Right lung (tissue), 5 donors: ENCODE data around the gene UBE2K. TPM values are rescaled to one million over a fixed set of nuclear protein-coding genes. Genes with fewer than 3 reads are reported as not detected.
"Not testable (repeated sequence)": the region's sequence is repeated elsewhere in the genome, so short reads cannot be mapped to it uniquely, and the experiment has no call there.

ENCODE experiments used
- DNase-seq, 2 donors: peaks; one replicate each; pipeline ENCODE4 v3.0.0-alpha.2; 2013
- polyA plus RNA-seq, 5 donors: library from polyadenylated mRNA; unstranded; fragments of 120-200 nt; gene quantifications; one replicate each; pipeline versions ENCODE4 v1.2.1 to v1.2.3, GENCODE V29; 2013; ENCODE audit warnings: inconsistent platforms in 1 of 5, low replicate concordance in 1 of 5; ENCODE audit not compliant: insufficient read length in 5 of 5, insufficient read depth in 1 of 5

UBE2K gene
- polyA plus RNA-seq, 5 donors: 62.0 to 83.4 (median 70.5) TPM

- no peak for DNase-seq
Observed at GRCh38 chr4:39786838-39787237, 88.9 kb downstream of the UBE2K start.

- no peak for DNase-seq
Observed at GRCh38 chr4:39792128-39792527, 94.2 kb downstream of the UBE2K start.

- no peak for DNase-seq
Observed at GRCh38 chr4:39792529-39792928, 94.6 kb downstream of the UBE2K start.

- DNase-seq: not testable (repeated sequence)
Observed at GRCh38 chr4:39792976-39793375, 95.0 kb downstream of the UBE2K start.

GRCh38 chr4:39802005-39802404 lies 104.1 kb downstream of the UBE2K start:
- no peak for DNase-seq

- no peak for DNase-seq
Observed at GRCh38 chr4:39808231-39808749, 110.4 kb downstream of the UBE2K start.

GRCh38 chr4:39812500-39812899 lies 114.6 kb downstream of the UBE2K start:
- no peak for DNase-seq

GRCh38 chr4:39813033-39813432 lies 115.1 kb downstream of the UBE2K start:
- not testable (repeated sequence) for DNase-seq

GRCh38 chr4:39813761-39814160 lies 115.8 kb downstream of the UBE2K start:
- not testable (repeated sequence) for DNase-seq

- no peak for DNase-seq
Observed at GRCh38 chr4:39814403-39815185, 116.7 kb downstream of the UBE2K start.

GRCh38 chr4:39818646-39819045 lies 120.7 kb downstream of the UBE2K start:
- DNase-seq: no peak

- DNase-seq: no peak
Observed at GRCh38 chr4:39820186-39820585, 122.2 kb downstream of the UBE2K start.

- no peak for DNase-seq
Observed at GRCh38 chr4:39821951-39822350, 124.0 kb downstream of the UBE2K start.

- no peak for DNase-seq
Observed at GRCh38 chr4:39822662-39823061, 124.7 kb downstream of the UBE2K start.

- DNase-seq: no peak
Observed at GRCh38 chr4:39823191-39823590, 125.3 kb downstream of the UBE2K start.

- DNase-seq: peak in 1 of 2 donors; percentile 7
Observed at GRCh38 chr4:39825090-39825489, 127.2 kb downstream of the UBE2K start.

- DNase-seq: no peak
Observed at GRCh38 chr4:39825741-39826231, 127.8 kb downstream of the UBE2K start.

Other genes starting within 250 kb of the UBE2K start
- 1,000 to 10,000 TPM in 3 of 5 donors, 100 to 1,000 TPM in 2; 829 to 2,188 (median 1,215) TPM for gene RPL9, start 239.2 kb upstream of the UBE2K start, polyA plus RNA-seq
- gene LIAS, start 239.1 kb upstream of the UBE2K start, polyA plus RNA-seq: 10 to 100 TPM; 25.1 to 39.1 (median 30.5) TPM
- gene UGDH, start 170.7 kb upstream of the UBE2K start, polyA plus RNA-seq: 100 to 1,000 TPM in 1 of 5 donors, 10 to 100 TPM in 4; 87.4 to 102 (median 98.1) TPM
- gene SMIM14, start 59.3 kb upstream of the UBE2K start, polyA plus RNA-seq: 10 to 100 TPM; 45.5 to 70.0 (median 62.5) TPM